Natural killer cell (primary cell): ENCODE measurements around the gene RALGPS1. TPM values are rescaled to one million over a fixed set of nuclear protein-coding genes. Genes with fewer than 3 reads are reported as not detected.

ENCODE experiments used
- ATAC-seq, 3 donors: fragments of 150-1000 bp in 2 of 3; fragments of 200-7000 bp in 1 of 3; cut with Tn5 transposase; 1 replicate in 1 of 3; 2 replicates in 2 of 3; pipeline ENCODE4 v1.10.0; 2021; ENCODE audit warnings: mild to moderate bottlenecking in 2 of 3, moderate library complexity in 2 of 3
- DNase-seq, 2 donors: peaks; one replicate each; pipeline versions ENCODE4 v3.0.0 to v3.0.0-alpha.2; 2013 to 2021; ENCODE audit warnings: mixed read lengths in 1 of 2
- H3K27ac ChIP-seq: one replicate; pipeline ENCODE4 v1.5.1; 2013; ENCODE audit warnings: mild to moderate bottlenecking, low read length
- H3K27me3 ChIP-seq: one replicate; pipeline ENCODE4 v1.6.1; 2013; ENCODE audit warnings: low read length; ENCODE audit not compliant: control insufficient read depth, insufficient read depth
- H3K36me3 ChIP-seq: one replicate; pipeline ENCODE4 v1.6.1; 2013; ENCODE audit warnings: low read length; ENCODE audit not compliant: control insufficient read depth, insufficient read depth
- H3K4me1 ChIP-seq: one replicate; pipeline ENCODE4 v1.6.1; 2013; ENCODE audit warnings: low read length; ENCODE audit not compliant: control insufficient read depth, insufficient read depth
- H3K4me3 ChIP-seq: one replicate; pipeline ENCODE4 v1.5.1; 2013; ENCODE audit warnings: low read length
- H3K9me3 ChIP-seq: one replicate; pipeline ENCODE4 v1.6.1; 2013; ENCODE audit warnings: low read length; ENCODE audit not compliant: control insufficient read depth, insufficient read depth
- H3K27ac Mint-ChIP-seq, 2 donors: one replicate each; pipeline ENCODE4 v1.8.0; 2022; ENCODE audit warnings: mild to moderate bottlenecking in 2 of 2, mixed read lengths in 2 of 2, moderate library complexity in 1 of 2
- H3K27me3 Mint-ChIP-seq, 2 donors: one replicate each; pipeline ENCODE4 v1.8.0; 2022; ENCODE audit warnings: low read depth in 2 of 2, mixed read lengths in 2 of 2
- H3K36me3 Mint-ChIP-seq: one replicate; pipeline ENCODE4 v1.8.0; 2022; ENCODE audit warnings: mixed read lengths
- H3K4me1 Mint-ChIP-seq, 2 donors: one replicate each; pipeline ENCODE4 v1.8.0; 2022; ENCODE audit warnings: mixed read lengths in 2 of 2
- H3K4me3 Mint-ChIP-seq: one replicate; pipeline ENCODE4 v1.8.0; 2022; ENCODE audit warnings: mild to moderate bottlenecking, moderate library complexity, mixed read lengths
- H3K9me3 Mint-ChIP-seq, 2 donors: one replicate each; pipeline ENCODE4 v1.8.0; 2022; ENCODE audit warnings: mixed read lengths in 2 of 2
- CTCF ChIP-seq: fragments of 200-600 bp; IDR thresholded peaks from one replicate; pipeline ENCODE4 v1.8.0; 2022; ENCODE audit warnings: antibody characterized with exemption
- WGBS: methylation state at CpG from one replicate; pipeline ENCODE4 v1.1.7; 2013; ENCODE audit warnings: missing lambda C conversion rate; ENCODE audit not compliant: insufficient coverage; 5-methylcytosine and 5-hydroxymethylcytosine counted together
- intact Hi-C: fragments of 100-400 bp; cut with micrococcal nuclease; formaldehyde crosslinking; loops from one replicate; pipeline ENCODE4 v1.14.2; 2022
- total RNA-seq, 4 donors: library from RNA; stranded (reverse); fragments of 120-200 nt in 1 of 4; gene quantifications; one replicate each; pipeline versions ENCODE4 v1.2.3 to v1.2.4, GENCODE V29; 2013 to 2022

RALGPS1 gene
- total RNA-seq, 3 donors from 2014 or later (not counting 1 experiment from before 2014, with no cell fraction given): 11.9 to 21.2 (median 13.2) TPM

- H3K4me1 Mint-ChIP-seq: no peaks in the 10 kb centered on the region
- 98% methylated on average over 7 of the region's 7 CpGs for WGBS
- H3K36me3 Mint-ChIP-seq: no peaks in the 10 kb centered on the region
These were observed 260.7 kb downstream of the RALGPS1 start for GRCh38 chr9:127175319-127175715.

GRCh38 chr9:127175764-127176163 is 261.2 kb downstream of the RALGPS1 start:
- ATAC-seq (no peak), DNase-seq (no peak)
- H3K9me3 Mint-ChIP-seq: no peaks in the 10 kb centered on the region
- Histone ChIP-seq H3K27ac (no peak overlapping the region), H3K4me1 (no peaks in the 10 kb centered on the region), H3K4me3 (no peak overlapping the region), H3K36me3 (no peaks in the 10 kb centered on the region), H3K27me3 (no peaks in the 10 kb centered on the region), H3K9me3 (no peaks in the 10 kb centered on the region)
- no peak overlapping the region for H3K27ac Mint-ChIP-seq
- no peak overlapping the region for H3K4me3 Mint-ChIP-seq
- no peaks in the 10 kb centered on the region for H3K27me3 Mint-ChIP-seq
- intact Hi-C loops: no loop called here
- WGBS: 81% methylated on average over 6 of the region's 6 CpGs
- no peaks in the 10 kb centered on the region for H3K36me3 Mint-ChIP-seq
- TF ChIP-seq CTCF: no peak
- no peaks in the 10 kb centered on the region for H3K4me1 Mint-ChIP-seq

More at GRCh38 chr9:127175319-127175715, 260.7 kb downstream of the RALGPS1 start:
- H3K4me3 ChIP-seq: no peak overlapping the region
- H3K4me1 ChIP-seq: no peaks in the 10 kb centered on the region
- intact Hi-C loops: no loop called here
- no peaks in the 10 kb centered on the region for H3K9me3 ChIP-seq
- Mint-ChIP-seq H3K27me3 (no peaks in the 10 kb centered on the region), H3K9me3 (no peaks in the 10 kb centered on the region), H3K4me3 (no peak overlapping the region), H3K27ac (no peak overlapping the region)
- H3K36me3 ChIP-seq: no peaks in the 10 kb centered on the region
- ATAC-seq (no peak), DNase-seq (peak in 1 of 2 donors; percentile 3)
- H3K27me3 ChIP-seq: no peaks in the 10 kb centered on the region
- TF ChIP-seq CTCF: no peak
- H3K27ac ChIP-seq: no peak overlapping the region

GRCh38 chr9:127176631-127177030 is 262.0 kb downstream of the RALGPS1 start:
- TF ChIP-seq CTCF: no peak
- Histone ChIP-seq H3K4me1 (no peaks in the 10 kb centered on the region), H3K9me3 (no peaks in the 10 kb centered on the region), H3K27me3 (no peaks in the 10 kb centered on the region), H3K36me3 (no peaks in the 10 kb centered on the region), H3K4me3 (no peak overlapping the region), H3K27ac (no peak overlapping the region)
- Mint-ChIP-seq H3K4me3 (no peak overlapping the region), H3K27ac (no peak overlapping the region), H3K4me1 (no peaks in the 10 kb centered on the region), H3K36me3 (no peaks in the 10 kb centered on the region), H3K9me3 (no peaks in the 10 kb centered on the region), H3K27me3 (no peaks in the 10 kb centered on the region)
- 95% methylated on average over 3 of the region's 3 CpGs for WGBS
- intact Hi-C loops: no loop called here
- ATAC-seq: no peak
- DNase-seq: no peak

- intact Hi-C loops: no loop called here
These were observed 262.6 kb downstream of the RALGPS1 start for GRCh38 chr9:127177231-127177630.

More at GRCh38 chr9:127177231-127177630, 262.6 kb downstream of the RALGPS1 start:
- no peaks in the 10 kb centered on the region for H3K9me3 ChIP-seq
- DNase-seq (no peak), ATAC-seq (no peak)
- no peaks in the 10 kb centered on the region for H3K9me3 Mint-ChIP-seq
- H3K27ac ChIP-seq: no peak overlapping the region
- WGBS: 69% methylated on average over 6 of the region's 6 CpGs
- no peak overlapping the region for H3K4me3 Mint-ChIP-seq
- no peaks in the 10 kb centered on the region for H3K36me3 ChIP-seq
- no peak for TF ChIP-seq CTCF
- no peaks in the 10 kb centered on the region for H3K27me3 Mint-ChIP-seq
- no peaks in the 10 kb centered on the region for H3K4me1 Mint-ChIP-seq
- H3K4me1 ChIP-seq: no peaks in the 10 kb centered on the region
- no peaks in the 10 kb centered on the region for H3K27me3 ChIP-seq
- H3K27ac Mint-ChIP-seq: no peak overlapping the region
- H3K4me3 ChIP-seq: no peak overlapping the region
- H3K36me3 Mint-ChIP-seq: no peaks in the 10 kb centered on the region
